Activated CD4-positive, alpha-beta memory T cell treated with anti-CD3 and anti-CD28 coated beads for 36 hours (primary cell): ENCODE data around the gene TRIOBP. TPM values are rescaled to one million over a fixed set of nuclear protein-coding genes. Genes with fewer than 3 reads are reported as not detected.
"Not testable (repeated sequence)": the region's sequence is repeated elsewhere in the genome, so short reads cannot be mapped to it uniquely, and the experiment has no call there.

Experiments used
- CTCF ChIA-PET: fragments of 350-600 bp; sonication (Branson Sonifier 250); formaldehyde crosslinking; loops from one replicate; lab custom pipeline; 2021; ENCODE audit warnings: antibody characterized with exemption, inconsistent platforms; lab: Charles Lee
- POLR2A ChIA-PET: fragments of 350-600 bp; sonication (Branson Sonifier 250); formaldehyde crosslinking; loops from one replicate; lab custom pipeline; 2021; ENCODE audit warnings: antibody characterized with exemption; lab: Charles Lee
- DNase-seq: peaks from one replicate; pipeline ENCODE4 v3.0.0-alpha.2; 2020
- H3K27ac Mint-ChIP-seq: one replicate; pipeline ENCODE4 v1.8.0; 2021; ENCODE audit warnings: mixed read lengths
- H3K27me3 Mint-ChIP-seq: one replicate; pipeline ENCODE4 v1.8.0; 2021; ENCODE audit warnings: mixed read lengths
- H3K36me3 Mint-ChIP-seq: one replicate; pipeline ENCODE4 v1.8.0; 2021; ENCODE audit warnings: mixed read lengths
- H3K4me1 Mint-ChIP-seq: one replicate; pipeline ENCODE4 v1.8.0; 2021; ENCODE audit warnings: low read depth, mixed read lengths
- H3K4me3 Mint-ChIP-seq: one replicate; pipeline ENCODE4 v1.8.0; 2021; ENCODE audit warnings: mild to moderate bottlenecking, mixed read lengths
- H3K9me3 Mint-ChIP-seq: one replicate; pipeline ENCODE4 v1.8.0; 2021; ENCODE audit warnings: mixed read lengths
- intact Hi-C: fragments of 100-400 bp; cut with micrococcal nuclease; formaldehyde crosslinking; loops from one replicate; pipeline ENCODE4 v1.15.1; 2023
- total RNA-seq, 2 experiments: library from RNA; stranded (reverse); gene quantifications; one replicate each; pipeline ENCODE4 v1.2.3, GENCODE V29; 2021

The TRIOBP gene, protein sequence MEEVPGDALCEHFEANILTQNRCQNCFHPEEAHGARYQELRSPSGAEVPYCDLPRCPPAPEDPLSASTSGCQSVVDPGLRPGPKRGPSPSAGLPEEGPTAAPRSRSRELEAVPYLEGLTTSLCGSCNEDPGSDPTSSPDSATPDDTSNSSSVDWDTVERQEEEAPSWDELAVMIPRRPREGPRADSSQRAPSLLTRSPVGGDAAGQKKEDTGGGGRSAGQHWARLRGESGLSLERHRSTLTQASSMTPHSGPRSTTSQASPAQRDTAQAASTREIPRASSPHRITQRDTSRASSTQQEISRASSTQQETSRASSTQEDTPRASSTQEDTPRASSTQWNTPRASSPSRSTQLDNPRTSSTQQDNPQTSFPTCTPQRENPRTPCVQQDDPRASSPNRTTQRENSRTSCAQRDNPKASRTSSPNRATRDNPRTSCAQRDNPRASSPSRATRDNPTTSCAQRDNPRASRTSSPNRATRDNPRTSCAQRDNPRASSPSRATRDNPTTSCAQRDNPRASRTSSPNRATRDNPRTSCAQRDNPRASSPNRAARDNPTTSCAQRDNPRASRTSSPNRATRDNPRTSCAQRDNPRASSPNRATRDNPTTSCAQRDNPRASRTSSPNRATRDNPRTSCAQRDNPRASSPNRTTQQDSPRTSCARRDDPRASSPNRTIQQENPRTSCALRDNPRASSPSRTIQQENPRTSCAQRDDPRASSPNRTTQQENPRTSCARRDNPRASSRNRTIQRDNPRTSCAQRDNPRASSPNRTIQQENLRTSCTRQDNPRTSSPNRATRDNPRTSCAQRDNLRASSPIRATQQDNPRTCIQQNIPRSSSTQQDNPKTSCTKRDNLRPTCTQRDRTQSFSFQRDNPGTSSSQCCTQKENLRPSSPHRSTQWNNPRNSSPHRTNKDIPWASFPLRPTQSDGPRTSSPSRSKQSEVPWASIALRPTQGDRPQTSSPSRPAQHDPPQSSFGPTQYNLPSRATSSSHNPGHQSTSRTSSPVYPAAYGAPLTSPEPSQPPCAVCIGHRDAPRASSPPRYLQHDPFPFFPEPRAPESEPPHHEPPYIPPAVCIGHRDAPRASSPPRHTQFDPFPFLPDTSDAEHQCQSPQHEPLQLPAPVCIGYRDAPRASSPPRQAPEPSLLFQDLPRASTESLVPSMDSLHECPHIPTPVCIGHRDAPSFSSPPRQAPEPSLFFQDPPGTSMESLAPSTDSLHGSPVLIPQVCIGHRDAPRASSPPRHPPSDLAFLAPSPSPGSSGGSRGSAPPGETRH (N-terminal part only)
- total RNA-seq: 10 to 100 TPM; 25.0 to 26.8 TPM

DNA sequence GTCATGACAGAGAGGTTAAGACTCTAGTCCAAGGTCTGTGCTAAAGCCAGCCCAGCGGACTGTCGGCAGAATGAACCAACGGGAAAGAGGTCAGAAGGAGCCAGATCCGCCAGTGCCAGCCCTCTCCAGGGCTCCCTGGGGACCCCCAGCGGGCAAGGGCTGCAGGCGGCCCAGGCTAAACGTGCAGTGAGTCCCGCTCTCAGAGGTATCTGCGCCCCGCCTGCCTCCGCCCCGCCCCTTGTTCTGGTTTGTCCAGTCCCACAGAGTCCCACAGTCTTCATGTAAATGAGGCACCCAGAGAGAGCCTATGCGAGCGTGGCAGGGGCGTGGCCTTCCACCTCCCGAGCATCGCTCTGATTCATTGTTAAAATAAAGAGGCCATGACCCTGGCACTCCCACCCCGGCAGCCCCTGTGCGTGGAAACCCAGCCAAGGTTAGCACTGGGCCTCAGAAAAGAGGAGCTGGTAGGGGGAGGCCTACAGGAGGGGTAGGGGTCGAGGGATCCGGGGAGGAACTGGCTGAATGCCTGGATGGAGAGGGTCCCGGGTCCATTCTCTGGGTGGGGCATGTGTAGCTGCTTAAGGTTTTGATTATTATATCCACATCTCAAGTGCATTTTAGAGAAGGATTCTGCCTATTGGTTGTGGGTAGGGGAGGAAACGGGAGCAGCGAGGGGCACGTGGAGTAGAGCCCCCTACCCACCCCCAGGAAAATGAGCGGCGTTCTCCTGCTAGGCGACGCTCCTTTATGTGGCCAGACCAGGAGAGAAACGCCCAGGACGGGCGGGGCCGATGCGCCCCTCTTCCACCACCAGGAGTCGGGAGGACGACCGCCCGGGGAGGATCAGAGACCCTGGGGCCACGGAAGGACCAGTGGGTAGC lies at the start of gene TRIOBP:
TSS of gene TRIOBP (plus strand) at position 392 of the 881 bp plus-strand sequence. CDS start 4,318 bp downstream, outside the sequence.
- Mint-ChIP-seq H3K4me3 (peak within 1 kb of the TSS; percentile 50), H3K4me1 (peaks cover 9% of the 10 kb centered on the region), H3K27ac (no peak within 1 kb of the TSS), H3K27me3 (no peaks in the 10 kb centered on the region), H3K9me3 (no peaks in the 10 kb centered on the region), H3K36me3 (peaks cover 15% of the 10 kb centered on the region)
- intact Hi-C loops: no loop called here
- CTCF ChIA-PET: interaction anchor here (0.6 to 1.8 kb wide), 5 partner anchors 16 to 352 kb away, joined by 3 to 8 read pairs (median 4); partner anchors contain the start of gene LGALS1
- POLR2A ChIA-PET: interaction anchor here (0.6 to 1.5 kb wide), 2 partner anchors 9 to 64 kb away, joined by 4 read pairs; no protein-coding TSS in a partner anchor
- DNase-seq: peak; percentile 92

DNA sequence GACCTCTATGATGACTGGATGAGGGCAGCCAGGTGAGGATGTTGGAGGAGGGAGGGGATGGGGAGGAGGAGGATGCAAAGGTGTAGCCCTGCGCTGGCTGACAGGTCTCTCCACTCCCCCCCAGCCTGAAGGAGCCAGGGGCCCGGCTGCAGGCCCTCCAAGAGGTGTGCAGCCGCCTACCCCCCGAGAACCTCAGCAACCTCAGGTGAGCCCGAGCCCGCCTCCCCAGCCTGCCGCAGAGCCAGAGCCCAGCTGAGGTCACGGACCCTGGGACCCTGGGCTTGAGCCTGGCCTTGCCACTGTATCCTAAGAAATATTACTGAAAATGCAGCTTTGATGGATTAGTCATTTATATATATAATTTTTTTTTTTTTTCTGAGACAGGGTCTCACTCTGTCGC lies 49.5 kb upstream of the TRIOBP start:
- DNase-seq: no peak
- ChIA-PET POLR2A (interaction anchor here (1.5 kb wide), 1 partner anchor 11 kb away, joined by 5 read pairs; the partner anchor contains the start of gene PDXP), CTCF (interaction anchor here (1.6 kb wide), 1 partner anchor 10 kb away, joined by 4 read pairs; no protein-coding TSS in a partner anchor)
- Mint-ChIP-seq H3K4me3 (no peak overlapping the region), H3K36me3 (peaks cover 53% of the 10 kb centered on the region), H3K27me3 (no peaks in the 10 kb centered on the region), H3K9me3 (no peaks in the 10 kb centered on the region), H3K4me1 (peaks cover 16% of the 10 kb centered on the region), H3K27ac (no peak overlapping the region)
- intact Hi-C loops: no loop called here

DNA sequence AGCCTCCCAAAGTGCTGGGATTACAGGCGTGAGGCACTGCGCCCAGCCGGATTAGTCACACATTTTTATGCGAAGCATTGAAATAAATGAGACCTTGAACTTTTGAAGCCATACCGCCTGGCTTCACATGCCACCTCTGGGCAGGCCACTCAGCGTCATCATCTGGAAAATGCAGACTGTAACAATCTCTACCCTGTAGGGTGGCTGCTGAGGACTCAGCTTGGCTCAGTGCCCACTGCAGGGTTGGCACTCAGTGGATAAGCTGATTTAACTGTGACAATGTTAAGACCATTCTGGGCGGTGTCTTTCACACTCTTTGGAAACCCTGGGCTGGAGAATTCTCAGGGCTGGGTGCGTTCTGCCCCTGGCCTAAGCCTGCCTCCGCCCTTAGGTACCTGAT lies 48.9 kb upstream of the TRIOBP start:
- intact Hi-C loops: no loop called here
- Mint-ChIP-seq H3K36me3 (peaks cover 55% of the 10 kb centered on the region), H3K9me3 (no peaks in the 10 kb centered on the region), H3K27me3 (no peaks in the 10 kb centered on the region), H3K4me3 (no peak overlapping the region), H3K4me1 (peaks cover 10% of the 10 kb centered on the region), H3K27ac (no peak overlapping the region)
- DNase-seq: no peak
- CTCF ChIA-PET: interaction anchor here (1.6 kb wide), 1 partner anchor 11 kb away, joined by 4 read pairs; no protein-coding TSS in a partner anchor
- POLR2A ChIA-PET: interaction anchor here (0.6 to 1.5 kb wide), 2 partner anchors 11 to 24 kb away, joined by 3 to 5 read pairs; partner anchors contain the start of gene PDXP

GRCh38 chr22:37650463-37651136 lies 46.2 kb upstream of the TRIOBP start:
- no peaks in the 10 kb centered on the region for H3K4me1 Mint-ChIP-seq
- no peaks in the 10 kb centered on the region for H3K9me3 Mint-ChIP-seq
- intact Hi-C loops: no loop called here
- H3K36me3 Mint-ChIP-seq: peaks cover 38% of the 10 kb centered on the region
- H3K4me3 Mint-ChIP-seq: no peak overlapping the region
- ChIA-PET CTCF (interaction anchor here (14.0 kb wide), 1 partner anchor 8 kb away, joined by 184 read pairs; no protein-coding TSS in a partner anchor), POLR2A (interaction anchor here (1.2 kb wide), 1 partner anchor 7 kb away, joined by 3 read pairs; no protein-coding TSS in a partner anchor)
- no peak overlapping the region for H3K27ac Mint-ChIP-seq
- no peaks in the 10 kb centered on the region for H3K27me3 Mint-ChIP-seq
- DNase-seq: no peak

DNA sequence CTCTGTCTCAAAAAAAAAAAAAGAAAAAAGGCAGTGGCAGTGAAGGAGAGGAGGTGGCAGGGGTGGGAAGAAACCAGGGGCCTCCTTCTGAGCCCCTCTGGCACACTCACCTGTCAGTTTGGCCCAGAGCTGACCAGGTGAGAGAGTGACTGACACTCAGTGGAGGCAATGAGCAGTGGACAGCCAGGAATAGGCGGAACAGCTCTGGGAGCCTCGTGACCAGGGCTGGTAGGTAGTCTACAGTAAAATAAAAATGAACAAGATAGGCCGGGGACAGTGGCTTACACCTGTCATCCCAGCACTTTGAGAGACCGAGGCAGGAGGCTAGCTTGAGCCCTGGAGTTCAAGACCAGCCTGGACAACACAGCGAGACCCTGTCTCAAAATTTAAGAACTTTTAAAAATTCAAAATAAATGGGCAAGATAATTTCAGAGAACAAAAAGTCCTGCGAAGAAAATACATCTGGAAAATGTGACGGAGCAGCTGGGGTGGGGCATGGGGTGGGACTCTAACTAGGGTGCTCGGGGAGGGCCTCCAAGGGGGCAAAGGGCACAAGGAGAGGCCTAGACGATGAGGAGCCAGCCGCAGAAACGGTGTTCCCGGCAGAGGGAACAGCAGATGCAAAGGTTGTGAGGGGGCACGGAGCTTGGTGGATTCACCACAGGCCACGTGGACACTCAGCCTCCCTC lies 42.1 kb upstream of the TRIOBP start:
- CTCF ChIA-PET: interaction anchor here (0.8 to 14.0 kb wide), 3 partner anchors 12 to 26 kb away, joined by 3 to 184 read pairs (median 3); no protein-coding TSS in a partner anchor
- intact Hi-C loops: no loop called here
- POLR2A ChIA-PET: no interaction called here
- Mint-ChIP-seq H3K4me1 (peaks cover 12% of the 10 kb centered on the region), H3K27me3 (no peaks in the 10 kb centered on the region), H3K9me3 (no peaks in the 10 kb centered on the region), H3K36me3 (peaks cover 20% of the 10 kb centered on the region), H3K4me3 (no peak overlapping the region), H3K27ac (no peak overlapping the region)
- no peak for DNase-seq

GRCh38 chr22:37655252-37655563 lies 41.6 kb upstream of the TRIOBP start:
- H3K27ac Mint-ChIP-seq: no peak overlapping the region
- H3K36me3 Mint-ChIP-seq: peaks cover 16% of the 10 kb centered on the region
- H3K4me3 Mint-ChIP-seq: no peak overlapping the region
- ChIA-PET POLR2A (interaction anchor here (0.7 kb wide), 1 partner anchor 241 kb away, joined by 3 read pairs; no protein-coding TSS in a partner anchor), CTCF (interaction anchor here (0.8 to 14.0 kb wide), 3 partner anchors 13 to 26 kb away, joined by 3 to 184 read pairs (median 3); no protein-coding TSS in a partner anchor)
- H3K4me1 Mint-ChIP-seq: peaks cover 17% of the 10 kb centered on the region
- no peak for DNase-seq
- intact Hi-C loops: no loop called here
- no peaks in the 10 kb centered on the region for H3K9me3 Mint-ChIP-seq
- no peaks in the 10 kb centered on the region for H3K27me3 Mint-ChIP-seq

DNA sequence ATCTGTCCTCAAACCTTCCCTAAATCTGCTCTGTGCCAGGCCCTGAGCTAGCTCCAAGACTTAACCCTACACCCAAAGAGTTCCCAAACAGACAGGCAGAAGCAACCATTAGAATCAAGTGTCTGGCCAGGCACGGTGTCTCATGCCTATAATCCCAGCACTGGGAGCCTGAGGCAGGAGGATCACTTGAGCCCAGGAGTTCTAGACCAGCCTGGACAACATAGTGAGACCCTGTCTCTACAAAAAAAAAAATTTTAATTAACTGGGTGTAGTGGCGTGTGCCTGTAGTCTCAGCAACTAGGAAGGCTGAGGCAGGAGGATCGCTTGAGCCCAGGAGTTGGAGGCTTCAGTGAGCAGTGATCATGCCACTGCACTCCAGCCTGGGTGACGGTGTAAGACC lies 40.3 kb upstream of the TRIOBP start:
- H3K27ac Mint-ChIP-seq, DNase-seq, H3K9me3 Mint-ChIP-seq, intact Hi-C loops, H3K27me3 Mint-ChIP-seq, H3K4me3 Mint-ChIP-seq: not testable (repeated sequence)
- H3K4me1 Mint-ChIP-seq: peaks cover 31% of the 10 kb centered on the region
- peaks cover 11% of the 10 kb centered on the region for H3K36me3 Mint-ChIP-seq
- ChIA-PET CTCF (interaction anchor here (14.0 kb wide), 1 partner anchor 14 kb away, joined by 184 read pairs; no protein-coding TSS in a partner anchor), POLR2A (interaction anchor here (4.5 kb wide), 1 partner anchor 15 kb away, joined by 30 read pairs; no protein-coding TSS in a partner anchor)

- CTCF ChIA-PET: interaction anchor here (0.8 to 14.0 kb wide), 9 partner anchors 9 to 50 kb away, joined by 3 to 184 read pairs (median 6); partner anchors contain the start of genes GGA1 and LGALS1
- H3K4me1 Mint-ChIP-seq: peaks cover 31% of the 10 kb centered on the region
- POLR2A ChIA-PET: interaction anchor here (0.5 to 4.5 kb wide), 12 partner anchors 8 to 65 kb away, joined by 3 to 30 read pairs (median 5); partner anchors contain the start of genes GGA1, LGALS1 and SH3BP1
- peaks cover 16% of the 10 kb centered on the region for H3K36me3 Mint-ChIP-seq
- DNase-seq: no peak
- H3K4me3 Mint-ChIP-seq: peak overlapping the region; percentile 82
- no peaks in the 10 kb centered on the region for H3K9me3 Mint-ChIP-seq
- H3K27me3 Mint-ChIP-seq: no peaks in the 10 kb centered on the region
- H3K27ac Mint-ChIP-seq: peak overlapping the region; percentile 72
- intact Hi-C loops: loop anchor here (1.0 to 2.0 kb wide), 3 partner anchors 15 to 49 kb away; partner anchors contain the start of gene GGA1
Measured at GRCh38 chr22:37657590-37658132, 39.2 kb upstream of the TRIOBP start.
